AG04449 (cell line): ENCODE measurements around the gene NBEAL1.

Experiments used
- CTCF ChIA-PET: fragments of 350-600 bp; formaldehyde crosslinking; extraction: SDS; loops from one replicate; lab custom pipeline; 2021; ENCODE audit warnings: antibody characterized with exemption; lab: Yijun Ruan, JAX
- POLR2A ChIA-PET: fragments of 400-600, 350-600 bp; formaldehyde crosslinking; extraction: SDS; loops from one replicate; lab custom pipeline; 2020; ENCODE audit warnings: antibody characterized with exemption, inconsistent platforms; lab: Yijun Ruan, JAX
- DNase-seq: peaks from one replicate; pipeline ENCODE4 v3.0.0-alpha.2; 2010; ENCODE audit warnings: low read depth, low spot score
- H3K4me3 ChIP-seq: 2 replicates; pipeline ENCODE4 v1.5.1; 2011; ENCODE audit warnings: low read depth, mild to moderate bottlenecking, control low read depth, low read length
- TF ChIP-seq, protein P1 (sequence below): IDR thresholded peaks from one replicate; pipeline ENCODE4 v1.5.1; 2011; ENCODE audit warnings: mild to moderate bottlenecking, moderate library complexity, low read length, control low read depth, inconsistent platforms; ENCODE audit not compliant: insufficient read depth; ENCODE audit errors: missing control alignments

NBEAL1 gene

DNA sequence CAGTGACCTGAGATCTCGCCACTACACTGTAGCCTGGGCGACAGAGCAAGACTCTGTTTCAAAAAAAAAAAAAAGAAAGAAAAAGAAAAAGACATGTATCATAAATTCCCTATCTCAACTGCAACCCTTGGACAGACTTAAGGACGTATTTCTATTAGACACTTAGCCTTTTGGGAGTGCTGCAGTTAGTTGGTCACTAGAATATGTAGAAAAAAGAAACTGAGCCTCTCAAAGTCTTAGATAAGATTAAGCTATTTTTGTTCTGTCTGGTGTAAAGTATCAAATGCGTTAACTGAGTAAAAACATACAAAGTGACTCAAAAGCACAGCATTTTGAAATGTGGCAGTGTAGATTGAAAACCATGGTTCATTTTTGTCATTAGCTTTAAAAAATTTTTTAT is 7.3 kb downstream of the NBEAL1 start:
- CTCF ChIA-PET: no interaction called here

GRCh38 chr2:203022751-203023150 is 8.1 kb downstream of the NBEAL1 start:
- H3K4me3 ChIP-seq: no peak overlapping the region
- POLR2A ChIA-PET: no interaction called here
- CTCF ChIA-PET: no interaction called here
- TF ChIP-seq, protein P1, sequence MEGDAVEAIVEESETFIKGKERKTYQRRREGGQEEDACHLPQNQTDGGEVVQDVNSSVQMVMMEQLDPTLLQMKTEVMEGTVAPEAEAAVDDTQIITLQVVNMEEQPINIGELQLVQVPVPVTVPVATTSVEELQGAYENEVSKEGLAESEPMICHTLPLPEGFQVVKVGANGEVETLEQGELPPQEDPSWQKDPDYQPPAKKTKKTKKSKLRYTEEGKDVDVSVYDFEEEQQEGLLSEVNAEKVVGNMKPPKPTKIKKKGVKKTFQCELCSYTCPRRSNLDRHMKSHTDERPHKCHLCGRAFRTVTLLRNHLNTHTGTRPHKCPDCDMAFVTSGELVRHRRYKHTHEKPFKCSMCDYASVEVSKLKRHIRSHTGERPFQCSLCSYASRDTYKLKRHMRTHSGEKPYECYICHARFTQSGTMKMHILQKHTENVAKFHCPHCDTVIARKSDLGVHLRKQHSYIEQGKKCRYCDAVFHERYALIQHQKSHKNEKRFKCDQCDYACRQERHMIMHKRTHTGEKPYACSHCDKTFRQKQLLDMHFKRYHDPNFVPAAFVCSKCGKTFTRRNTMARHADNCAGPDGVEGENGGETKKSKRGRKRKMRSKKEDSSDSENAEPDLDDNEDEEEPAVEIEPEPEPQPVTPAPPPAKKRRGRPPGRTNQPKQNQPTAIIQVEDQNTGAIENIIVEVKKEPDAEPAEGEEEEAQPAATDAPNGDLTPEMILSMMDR: no peak
- DNase-seq: no peak

More for the DNA sequence above, 7.3 kb downstream of the NBEAL1 start:
- no peak overlapping the region for H3K4me3 ChIP-seq
- TF ChIP-seq, protein P1: no peak
- POLR2A ChIA-PET: no interaction called here
- DNase-seq: no peak

GRCh38 chr2:203025592-203025991 is 10.9 kb downstream of the NBEAL1 start:
- ChIA-PET POLR2A (no interaction called here), CTCF (no interaction called here)
- H3K4me3 ChIP-seq: no peak overlapping the region
- DNase-seq: no peak
- TF ChIP-seq, protein P1: no peak

DNA sequence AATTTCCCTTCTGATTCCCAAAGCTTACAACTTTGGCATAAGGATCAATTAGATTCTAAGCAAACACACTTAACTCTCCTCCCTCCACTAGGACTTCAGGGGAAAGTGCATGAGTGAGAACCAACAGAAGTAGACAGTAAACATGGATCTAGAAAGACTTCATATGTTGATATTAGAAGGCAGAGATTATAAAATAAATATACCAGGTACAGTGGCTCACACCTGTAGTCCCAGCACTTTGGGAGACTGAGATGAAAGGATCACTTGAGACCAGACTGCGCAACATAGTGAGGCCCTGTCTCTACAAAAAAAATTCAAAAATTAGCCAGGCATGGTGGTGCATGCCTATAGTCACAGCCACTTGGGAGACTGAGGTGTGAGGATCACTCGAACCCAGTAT is 15.9 kb downstream of the NBEAL1 start:
- POLR2A ChIA-PET: no interaction called here

DNA sequence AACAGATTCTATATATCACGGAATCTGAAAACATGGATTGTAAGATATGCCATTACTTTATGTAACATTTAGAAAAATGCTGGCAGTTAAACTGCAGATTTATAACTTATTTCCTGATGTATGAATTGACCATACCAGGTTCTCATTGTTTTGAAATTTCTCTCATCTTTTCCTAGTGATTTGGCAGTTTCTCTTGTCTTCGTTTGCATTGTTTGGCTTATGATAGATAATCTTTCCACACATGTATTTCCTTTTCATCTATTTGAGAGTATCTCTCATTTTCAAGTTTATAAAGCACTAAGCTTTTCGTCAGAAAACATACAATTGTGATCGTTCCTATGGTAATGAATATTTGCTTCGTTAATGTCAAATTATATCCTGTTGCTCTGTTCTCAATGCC is 16.3 kb downstream of the NBEAL1 start:
- TF ChIP-seq, protein P1: no peak
- ChIA-PET POLR2A (no interaction called here), CTCF (interaction anchor here (1.0 kb wide), 1 partner anchor 11 kb away, joined by 3 read pairs; no protein-coding TSS in a partner anchor)
- no peak overlapping the region for H3K4me3 ChIP-seq
- no peak for DNase-seq

More for the DNA sequence above, 15.9 kb downstream of the NBEAL1 start:
- CTCF ChIA-PET: interaction anchor here (1.0 kb wide), 1 partner anchor 11 kb away, joined by 3 read pairs; no protein-coding TSS in a partner anchor
- H3K4me3 ChIP-seq: no peak overlapping the region
- TF ChIP-seq, protein P1: no peak
- DNase-seq: no peak

GRCh38 chr2:203033395-203033794 is 18.7 kb downstream of the NBEAL1 start:
- TF ChIP-seq, protein P1: no peak
- no peak for DNase-seq
- ChIA-PET CTCF (no interaction called here), POLR2A (interaction anchor here (1.0 kb wide), 1 partner anchor 19 kb away, joined by 3 read pairs; no protein-coding TSS in a partner anchor)
- H3K4me3 ChIP-seq: no peak overlapping the region
